Neuron (in vitro differentiated cells): ENCODE results near the gene ANKRD16.

Source experiments
- H2AFZ ChIP-seq: one replicate; pipeline ENCODE4 v1.6.1; 2013; ENCODE audit warnings: low read depth, mild to moderate bottlenecking, inconsistent platforms, low read length, moderate library complexity
- H3K27me3 ChIP-seq: one replicate; pipeline ENCODE4 v1.6.1; 2013; ENCODE audit warnings: low read length; ENCODE audit not compliant: insufficient read depth
- H3K36me3 ChIP-seq: one replicate; pipeline ENCODE4 v1.6.1; 2013; ENCODE audit warnings: low read length; ENCODE audit not compliant: insufficient read depth
- H3K4me1 ChIP-seq: one replicate; pipeline ENCODE4 v1.6.1; 2013; ENCODE audit warnings: low read length; ENCODE audit not compliant: insufficient read depth
- H3K4me3 ChIP-seq: 2 replicates; pipeline ENCODE4 v1.5.1; 2013; ENCODE audit warnings: mild to moderate bottlenecking, low read length, moderate library complexity
- H3K9me3 ChIP-seq: one replicate; pipeline ENCODE4 v1.6.1; 2013; ENCODE audit warnings: low read length

The ANKRD16 gene

GRCh38 chr10:5897504-5897903 is 7.8 kb upstream of the ANKRD16 start:
- Histone ChIP-seq H2AFZ (no peak overlapping the region), H3K27me3 (no peaks in the 10 kb centered on the region), H3K36me3 (peaks cover 25% of the 10 kb centered on the region), H3K9me3 (peaks cover 10% of the 10 kb centered on the region), H3K4me3 (no peak overlapping the region), H3K4me1 (no peaks in the 10 kb centered on the region)

GRCh38 chr10:5897053-5897340 is 7.3 kb upstream of the ANKRD16 start:
- Histone ChIP-seq H3K4me1 (no peaks in the 10 kb centered on the region), H2AFZ (no peak overlapping the region), H3K9me3 (peaks cover 10% of the 10 kb centered on the region), H3K27me3 (no peaks in the 10 kb centered on the region), H3K4me3 (no peak overlapping the region), H3K36me3 (peaks cover 25% of the 10 kb centered on the region)

GRCh38 chr10:5896208-5897052 is 6.7 kb upstream of the ANKRD16 start:
- Histone ChIP-seq H3K27me3 (no peaks in the 10 kb centered on the region), H3K4me3 (no peak overlapping the region), H3K4me1 (no peaks in the 10 kb centered on the region), H3K36me3 (peaks cover 25% of the 10 kb centered on the region), H2AFZ (no peak overlapping the region), H3K9me3 (peaks cover 10% of the 10 kb centered on the region)

GRCh38 chr10:5895804-5896203 is 6.1 kb upstream of the ANKRD16 start:
- peaks cover 25% of the 10 kb centered on the region for H3K36me3 ChIP-seq
- peaks cover 6% of the 10 kb centered on the region for H3K4me1 ChIP-seq
- no peaks in the 10 kb centered on the region for H3K27me3 ChIP-seq
- peaks cover 10% of the 10 kb centered on the region for H3K9me3 ChIP-seq
- no peak overlapping the region for H2AFZ ChIP-seq
- H3K4me3 ChIP-seq = no peak overlapping the region

- H3K9me3 ChIP-seq = peaks cover 10% of the 10 kb centered on the region
- peaks cover 25% of the 10 kb centered on the region for H3K36me3 ChIP-seq
- no peaks in the 10 kb centered on the region for H3K27me3 ChIP-seq
- no peak overlapping the region for H2AFZ ChIP-seq
- no peak overlapping the region for H3K4me3 ChIP-seq
- peaks cover 9% of the 10 kb centered on the region for H3K4me1 ChIP-seq
These were observed 5.7 kb upstream of the ANKRD16 start for GRCh38 chr10:5895365-5895764.

- H2AFZ ChIP-seq = no peak overlapping the region
- no peak overlapping the region for H3K4me3 ChIP-seq
- peaks cover 9% of the 10 kb centered on the region for H3K4me1 ChIP-seq
- H3K27me3 ChIP-seq = no peaks in the 10 kb centered on the region
- peaks cover 25% of the 10 kb centered on the region for H3K36me3 ChIP-seq
- H3K9me3 ChIP-seq = peaks cover 10% of the 10 kb centered on the region
These were observed 5.2 kb upstream of the ANKRD16 start for GRCh38 chr10:5894873-5895272.

- H3K4me1 ChIP-seq = peaks cover 9% of the 10 kb centered on the region
- peaks cover 10% of the 10 kb centered on the region for H3K9me3 ChIP-seq
- no peak overlapping the region for H2AFZ ChIP-seq
- H3K36me3 ChIP-seq = peaks cover 25% of the 10 kb centered on the region
- H3K4me3 ChIP-seq = no peak overlapping the region
- no peaks in the 10 kb centered on the region for H3K27me3 ChIP-seq
These were observed 4.7 kb upstream of the ANKRD16 start for GRCh38 chr10:5894403-5894802.

GRCh38 chr10:5893321-5893720 is 3.6 kb upstream of the ANKRD16 start:
- Histone ChIP-seq H3K4me3 (no peak overlapping the region), H3K9me3 (peaks cover 10% of the 10 kb centered on the region), H3K36me3 (peaks cover 25% of the 10 kb centered on the region), H3K27me3 (no peaks in the 10 kb centered on the region), H2AFZ (no peak overlapping the region), H3K4me1 (peaks cover 12% of the 10 kb centered on the region)

GRCh38 chr10:5892007-5892406 is 2.3 kb upstream of the ANKRD16 start:
- Histone ChIP-seq H3K27me3 (no peaks in the 10 kb centered on the region), H3K9me3 (peaks cover 6% of the 10 kb centered on the region), H3K36me3 (peaks cover 26% of the 10 kb centered on the region), H3K4me1 (peaks cover 20% of the 10 kb centered on the region), H2AFZ (no peak overlapping the region), H3K4me3 (no peak overlapping the region)

GRCh38 chr10:5891009-5891408 is 1.3 kb upstream of the ANKRD16 start:
- no peak overlapping the region for H2AFZ ChIP-seq
- H3K9me3 ChIP-seq = peaks cover 6% of the 10 kb centered on the region
- H3K4me3 ChIP-seq = peak overlapping the region; percentile 92
- no peaks in the 10 kb centered on the region for H3K27me3 ChIP-seq
- peaks cover 32% of the 10 kb centered on the region for H3K36me3 ChIP-seq
- H3K4me1 ChIP-seq = peaks cover 20% of the 10 kb centered on the region

GRCh38 chr10:5890452-5890915 is 791 bp upstream of the ANKRD16 start:
- Histone ChIP-seq H2AFZ (no peak overlapping the region), H3K36me3 (peaks cover 34% of the 10 kb centered on the region), H3K4me1 (peaks cover 20% of the 10 kb centered on the region), H3K9me3 (peaks cover 6% of the 10 kb centered on the region), H3K27me3 (no peaks in the 10 kb centered on the region), H3K4me3 (peak overlapping the region; percentile 92)

GRCh38 chr10:5888843-5889623 is 660 bp downstream of the ANKRD16 start:
- Histone ChIP-seq H2AFZ (peak overlapping the region; percentile 91), H3K4me1 (peaks cover 20% of the 10 kb centered on the region), H3K36me3 (peaks cover 29% of the 10 kb centered on the region), H3K4me3 (peak overlapping the region; percentile 61), H3K27me3 (no peaks in the 10 kb centered on the region), H3K9me3 (no peaks in the 10 kb centered on the region)

- peak overlapping the region; percentile 91 for H2AFZ ChIP-seq
- H3K27me3 ChIP-seq = no peaks in the 10 kb centered on the region
- peaks cover 20% of the 10 kb centered on the region for H3K4me1 ChIP-seq
- no peaks in the 10 kb centered on the region for H3K9me3 ChIP-seq
- H3K36me3 ChIP-seq = peaks cover 32% of the 10 kb centered on the region
- H3K4me3 ChIP-seq = peak overlapping the region; percentile 61
These were observed 1.3 kb downstream of the ANKRD16 start for GRCh38 chr10:5888351-5888750.
